Body of pancreas (tissue), 4 donors: ENCODE measurements around the gene RNASE1.

Source experiments
- CTCF ChIP-seq, 7 experiments: fragments of 450-650 bp in 4 of 7; fragments of 200-600 bp in 3 of 7; sonication (generic) in 3 of 7; IDR thresholded peaks; one replicate each; pipeline ENCODE4 v1.5.1; 2016 to 2019; ENCODE audit warnings: antibody characterized with exemption in 7 of 7
- POLR2A ChIP-seq, 3 donors: fragments of 450-650 bp; IDR thresholded peaks; one replicate each; pipeline ENCODE4 v1.6.1; 2016; ENCODE audit warnings: antibody characterized with exemption in 3 of 3, mild to moderate bottlenecking in 2 of 3

GRCh38 chr14:20791187-20791586 is 11.5 kb downstream of the RNASE1 start:
- TF ChIP-seq CTCF (IDR thresholded peaks at IDR 0.05) (no peak), POLR2A (IDR thresholded peaks at IDR 0.05) (no peak)
